ENCODE measurements around the gene TIFAB.

The TIFAB gene

GRCh38 chr5:135451581-135452320 lies 400 bp downstream of the TIFAB start:
- TF ChIP-seq CTCF (conservative IDR thresholded peaks at IDR 0.05; ENCODE audit: low read depth, low read length), result no peak
- DNase-seq (ENCODE audit: low read depth), result no peak
- no peak overlapping the region for H3K4me3 ChIP-seq (ENCODE audit: low read depth, low read length)

GRCh38 chr5:135450952-135451351 lies 1.2 kb downstream of the TIFAB start:
- TF ChIP-seq CTCF (conservative IDR thresholded peaks at IDR 0.05; ENCODE audit: low read depth, low read length), result no peak
- H3K4me3 ChIP-seq (ENCODE audit: low read depth, low read length), result no peak overlapping the region
- DNase-seq (ENCODE audit: low read depth), result no peak

GRCh38 chr5:135450336-135450735 lies 1.8 kb downstream of the TIFAB start:
- no peak overlapping the region for H3K4me3 ChIP-seq (ENCODE audit: low read depth, low read length)
- DNase-seq (ENCODE audit: low read depth), result no peak
- TF ChIP-seq CTCF (conservative IDR thresholded peaks at IDR 0.05; ENCODE audit: low read depth, low read length), result no peak

- TF ChIP-seq CTCF (conservative IDR thresholded peaks at IDR 0.05; ENCODE audit: low read depth, low read length), result no peak
- H3K4me3 ChIP-seq (ENCODE audit: low read depth, low read length), result no peak overlapping the region
- DNase-seq (ENCODE audit: low read depth), result no peak
Observed at GRCh38 chr5:135449644-135450043, 2.5 kb downstream of the TIFAB start.

- no peak overlapping the region for H3K4me3 ChIP-seq (ENCODE audit: low read depth, low read length)
- no peak for DNase-seq (ENCODE audit: low read depth)
- no peak for TF ChIP-seq CTCF (conservative IDR thresholded peaks at IDR 0.05; ENCODE audit: low read depth, low read length)
Observed at GRCh38 chr5:135448791-135449507, 3.2 kb downstream of the TIFAB start.

- no peak for DNase-seq (ENCODE audit: low read depth)
- no peak for TF ChIP-seq CTCF (conservative IDR thresholded peaks at IDR 0.05; ENCODE audit: low read depth, low read length)
- no peak overlapping the region for H3K4me3 ChIP-seq (ENCODE audit: low read depth, low read length)
Observed at GRCh38 chr5:135448071-135448739, 3.9 kb downstream of the TIFAB start.

All from choroid plexus epithelial cell (primary cell).